ENCODE results near the gene CLRN2.

DNA sequence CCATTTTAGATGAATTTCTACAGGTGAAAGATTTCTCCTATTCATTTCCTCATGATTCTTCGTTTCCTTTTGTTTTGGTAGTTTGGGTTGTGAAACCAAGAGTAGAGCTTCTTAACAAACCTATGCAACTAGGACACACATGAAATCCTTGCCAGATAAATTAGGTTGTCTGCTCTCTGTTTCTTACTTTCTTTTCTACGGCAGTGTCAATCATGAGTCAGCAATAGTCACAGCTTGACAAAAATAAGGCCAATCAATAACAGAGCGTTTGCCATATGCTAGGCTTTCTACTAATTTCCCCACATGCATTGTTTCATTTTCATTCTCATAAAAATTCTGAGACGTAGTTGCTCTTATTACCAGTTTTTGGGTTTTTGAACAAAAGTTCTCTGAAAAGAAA, 20.3 kb downstream of the CLRN2 start:
- TF ChIP-seq, protein P1, sequence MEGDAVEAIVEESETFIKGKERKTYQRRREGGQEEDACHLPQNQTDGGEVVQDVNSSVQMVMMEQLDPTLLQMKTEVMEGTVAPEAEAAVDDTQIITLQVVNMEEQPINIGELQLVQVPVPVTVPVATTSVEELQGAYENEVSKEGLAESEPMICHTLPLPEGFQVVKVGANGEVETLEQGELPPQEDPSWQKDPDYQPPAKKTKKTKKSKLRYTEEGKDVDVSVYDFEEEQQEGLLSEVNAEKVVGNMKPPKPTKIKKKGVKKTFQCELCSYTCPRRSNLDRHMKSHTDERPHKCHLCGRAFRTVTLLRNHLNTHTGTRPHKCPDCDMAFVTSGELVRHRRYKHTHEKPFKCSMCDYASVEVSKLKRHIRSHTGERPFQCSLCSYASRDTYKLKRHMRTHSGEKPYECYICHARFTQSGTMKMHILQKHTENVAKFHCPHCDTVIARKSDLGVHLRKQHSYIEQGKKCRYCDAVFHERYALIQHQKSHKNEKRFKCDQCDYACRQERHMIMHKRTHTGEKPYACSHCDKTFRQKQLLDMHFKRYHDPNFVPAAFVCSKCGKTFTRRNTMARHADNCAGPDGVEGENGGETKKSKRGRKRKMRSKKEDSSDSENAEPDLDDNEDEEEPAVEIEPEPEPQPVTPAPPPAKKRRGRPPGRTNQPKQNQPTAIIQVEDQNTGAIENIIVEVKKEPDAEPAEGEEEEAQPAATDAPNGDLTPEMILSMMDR (IDR thresholded peaks at IDR 0.05 in 2 of 3, conservative IDR thresholded peaks at IDR 0.05 in 1 of 3; ENCODE audit: borderline replicate concordance in 1 of 3, insufficient read depth in 1 of 3, low read depth in 2 of 3, low read length in 2 of 3): no peak
- TF ChIP-seq EGR1 (IDR thresholded peaks at IDR 0.05; ENCODE audit: low read depth) (no peak), POLR2A (IDR thresholded peaks at IDR 0.05; ENCODE audit: borderline replicate concordance, extremely low read depth, insufficient read depth, insufficient read length) (no peak), RAD21 (IDR thresholded peaks at IDR 0.05; ENCODE audit: low read depth) (no peak), SP1 (IDR thresholded peaks at IDR 0.05; ENCODE audit: low read depth) (no peak), TCF7L2 (IDR thresholded peaks at IDR 0.05; ENCODE audit: borderline replicate concordance, extremely low read depth, insufficient read depth, insufficient read length) (no peak), FOSL1 (IDR thresholded peaks at IDR 0.05; ENCODE audit: low read depth) (no peak), EZH2 (IDR thresholded peaks at IDR 0.05) (no peak), JUND (IDR thresholded peaks at IDR 0.05) (no peak), CEBPB (IDR thresholded peaks at IDR 0.05; ENCODE audit: low read depth) (no peak)
- TF ChIP-seq, protein P2, sequence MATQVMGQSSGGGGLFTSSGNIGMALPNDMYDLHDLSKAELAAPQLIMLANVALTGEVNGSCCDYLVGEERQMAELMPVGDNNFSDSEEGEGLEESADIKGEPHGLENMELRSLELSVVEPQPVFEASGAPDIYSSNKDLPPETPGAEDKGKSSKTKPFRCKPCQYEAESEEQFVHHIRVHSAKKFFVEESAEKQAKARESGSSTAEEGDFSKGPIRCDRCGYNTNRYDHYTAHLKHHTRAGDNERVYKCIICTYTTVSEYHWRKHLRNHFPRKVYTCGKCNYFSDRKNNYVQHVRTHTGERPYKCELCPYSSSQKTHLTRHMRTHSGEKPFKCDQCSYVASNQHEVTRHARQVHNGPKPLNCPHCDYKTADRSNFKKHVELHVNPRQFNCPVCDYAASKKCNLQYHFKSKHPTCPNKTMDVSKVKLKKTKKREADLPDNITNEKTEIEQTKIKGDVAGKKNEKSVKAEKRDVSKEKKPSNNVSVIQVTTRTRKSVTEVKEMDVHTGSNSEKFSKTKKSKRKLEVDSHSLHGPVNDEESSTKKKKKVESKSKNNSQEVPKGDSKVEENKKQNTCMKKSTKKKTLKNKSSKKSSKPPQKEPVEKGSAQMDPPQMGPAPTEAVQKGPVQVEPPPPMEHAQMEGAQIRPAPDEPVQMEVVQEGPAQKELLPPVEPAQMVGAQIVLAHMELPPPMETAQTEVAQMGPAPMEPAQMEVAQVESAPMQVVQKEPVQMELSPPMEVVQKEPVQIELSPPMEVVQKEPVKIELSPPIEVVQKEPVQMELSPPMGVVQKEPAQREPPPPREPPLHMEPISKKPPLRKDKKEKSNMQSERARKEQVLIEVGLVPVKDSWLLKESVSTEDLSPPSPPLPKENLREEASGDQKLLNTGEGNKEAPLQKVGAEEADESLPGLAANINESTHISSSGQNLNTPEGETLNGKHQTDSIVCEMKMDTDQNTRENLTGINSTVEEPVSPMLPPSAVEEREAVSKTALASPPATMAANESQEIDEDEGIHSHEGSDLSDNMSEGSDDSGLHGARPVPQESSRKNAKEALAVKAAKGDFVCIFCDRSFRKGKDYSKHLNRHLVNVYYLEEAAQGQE (IDR thresholded peaks at IDR 0.05; ENCODE audit: low read depth): no peak
- TF ChIP-seq, protein P3, sequence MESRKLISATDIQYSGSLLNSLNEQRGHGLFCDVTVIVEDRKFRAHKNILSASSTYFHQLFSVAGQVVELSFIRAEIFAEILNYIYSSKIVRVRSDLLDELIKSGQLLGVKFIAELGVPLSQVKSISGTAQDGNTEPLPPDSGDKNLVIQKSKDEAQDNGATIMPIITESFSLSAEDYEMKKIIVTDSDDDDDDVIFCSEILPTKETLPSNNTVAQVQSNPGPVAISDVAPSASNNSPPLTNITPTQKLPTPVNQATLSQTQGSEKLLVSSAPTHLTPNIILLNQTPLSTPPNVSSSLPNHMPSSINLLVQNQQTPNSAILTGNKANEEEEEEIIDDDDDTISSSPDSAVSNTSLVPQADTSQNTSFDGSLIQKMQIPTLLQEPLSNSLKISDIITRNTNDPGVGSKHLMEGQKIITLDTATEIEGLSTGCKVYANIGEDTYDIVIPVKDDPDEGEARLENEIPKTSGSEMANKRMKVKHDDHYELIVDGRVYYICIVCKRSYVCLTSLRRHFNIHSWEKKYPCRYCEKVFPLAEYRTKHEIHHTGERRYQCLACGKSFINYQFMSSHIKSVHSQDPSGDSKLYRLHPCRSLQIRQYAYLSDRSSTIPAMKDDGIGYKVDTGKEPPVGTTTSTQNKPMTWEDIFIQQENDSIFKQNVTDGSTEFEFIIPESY (IDR thresholded peaks at IDR 0.05; ENCODE audit: extremely low read depth, insufficient replicate concordance, low read length): no peak

Measured in HCT116 (cell line).